H9 (cell line): ENCODE results near the gene WNT3A. TPM values are rescaled to one million over a fixed set of nuclear protein-coding genes. Genes with fewer than 3 reads are reported as not detected.

Source experiments
- DNase-seq: peaks from one replicate; pipeline ENCODE4 v3.0.0-alpha.2; 2017
- H2AFZ ChIP-seq: one replicate; pipeline ENCODE4 v1.6.1; 2013; ENCODE audit warnings: mild to moderate bottlenecking, low read length, control low read depth, moderate library complexity
- H2AK5ac ChIP-seq: 2 replicates; pipeline ENCODE4 v1.6.1; 2013; ENCODE audit warnings: low read length, control low read depth, mixed read lengths; ENCODE audit not compliant: insufficient read length
- H2BK120ac ChIP-seq: one replicate; pipeline ENCODE4 v1.6.1; 2013; ENCODE audit warnings: low read depth, mild to moderate bottlenecking, low read length, control low read depth, inconsistent platforms; ENCODE audit not compliant: poor library complexity, severe bottlenecking
- H2BK12ac ChIP-seq: 2 replicates; pipeline ENCODE4 v1.6.1; 2013; ENCODE audit warnings: low read length, control low read depth, mixed read lengths, low read depth; ENCODE audit not compliant: insufficient read length
- H2BK15ac ChIP-seq: 2 replicates; pipeline ENCODE4 v1.6.1; 2013; ENCODE audit warnings: low read depth, low read length, control low read depth
- H2BK20ac ChIP-seq: one replicate; pipeline ENCODE4 v1.6.1; 2013; ENCODE audit warnings: low read depth, mild to moderate bottlenecking, low read length, control low read depth, inconsistent platforms; ENCODE audit not compliant: poor library complexity, severe bottlenecking
- H2BK5ac ChIP-seq: 2 replicates; pipeline ENCODE4 v1.6.1; 2013; ENCODE audit warnings: low read length, control low read depth, mixed read lengths; ENCODE audit not compliant: insufficient read length
- H3K14ac ChIP-seq: 2 replicates; pipeline ENCODE4 v1.6.1; 2013; ENCODE audit warnings: low read length, control low read depth; ENCODE audit not compliant: insufficient read depth
- H3K18ac ChIP-seq: 2 replicates; pipeline ENCODE4 v1.6.1; 2013; ENCODE audit warnings: low read depth, mild to moderate bottlenecking, mixed read lengths, low read length, control low read depth; ENCODE audit not compliant: insufficient read length
- H3K23ac ChIP-seq: 2 replicates; pipeline ENCODE4 v1.6.1; 2013; ENCODE audit warnings: low read length, control low read depth, mixed read lengths, low read depth; ENCODE audit not compliant: insufficient read length
- H3K23me2 ChIP-seq: 2 replicates; pipeline ENCODE4 v1.6.1; 2013; ENCODE audit warnings: low read depth, mild to moderate bottlenecking, mixed read lengths, low read length, control low read depth; ENCODE audit not compliant: insufficient read length, poor library complexity, severe bottlenecking
- H3K27ac ChIP-seq: 2 replicates; pipeline ENCODE4 v1.5.1; 2013; ENCODE audit warnings: low read length, control low read depth, mixed read lengths, low read depth; ENCODE audit not compliant: insufficient read length
- H3K27me3 ChIP-seq: 2 replicates; pipeline ENCODE4 v1.6.1; 2013; ENCODE audit warnings: low read length, control low read depth, inconsistent platforms; ENCODE audit not compliant: insufficient read depth
- H3K4ac ChIP-seq: 2 replicates; pipeline ENCODE4 v1.6.1; 2013; ENCODE audit warnings: low read depth, mild to moderate bottlenecking, control low read depth, inconsistent platforms, low read length, moderate library complexity
- H3K4me1 ChIP-seq: 2 replicates; pipeline ENCODE4 v1.6.1; 2013; ENCODE audit warnings: low read length, control low read depth, inconsistent platforms; ENCODE audit not compliant: insufficient read depth
- H3K4me2 ChIP-seq: 2 replicates; pipeline ENCODE4 v1.6.1; 2013; ENCODE audit warnings: low read length, control low read depth, mixed read lengths; ENCODE audit not compliant: insufficient read length, insufficient read depth
- H3K56ac ChIP-seq: 2 replicates; pipeline ENCODE4 v1.6.1; 2013; ENCODE audit warnings: low read depth, mild to moderate bottlenecking, mixed read lengths, low read length, control low read depth; ENCODE audit not compliant: insufficient read length
- H3K79me1 ChIP-seq: 2 replicates; pipeline ENCODE4 v1.6.1; 2013; ENCODE audit warnings: low read depth, mild to moderate bottlenecking, moderate library complexity, low read length, control low read depth, inconsistent platforms; ENCODE audit not compliant: insufficient read depth, poor library complexity, severe bottlenecking
- H3K79me2 ChIP-seq: 2 replicates; pipeline ENCODE4 v1.6.1; 2013; ENCODE audit warnings: low read length, control low read depth, inconsistent platforms; ENCODE audit not compliant: insufficient read depth
- H3K9ac ChIP-seq: 2 replicates; pipeline ENCODE4 v1.6.1; 2013; ENCODE audit warnings: low read length, control low read depth, mixed read lengths; ENCODE audit not compliant: insufficient read length; ENCODE audit errors: extremely low read depth
- H3K9me3 ChIP-seq: one replicate; pipeline ENCODE4 v1.6.1; 2013; ENCODE audit warnings: low read depth, low read length, inconsistent platforms; ENCODE audit not compliant: control insufficient read depth
- H3T11ph ChIP-seq: one replicate; pipeline ENCODE4 v1.6.1; 2013; ENCODE audit warnings: mild to moderate bottlenecking, low read length, control low read depth, inconsistent platforms
- H4K20me1 ChIP-seq: one replicate; pipeline ENCODE4 v1.6.1; 2013; ENCODE audit not compliant: control insufficient read depth, insufficient read length, insufficient read depth
- H4K5ac ChIP-seq: 2 replicates; pipeline ENCODE4 v1.6.1; 2013; ENCODE audit warnings: low read depth, mild to moderate bottlenecking, mixed read lengths, low read length, control low read depth; ENCODE audit not compliant: insufficient read length
- H4K8ac ChIP-seq: replicated peaks from 2 replicates; pipeline ENCODE4 v1.6.1; 2013; ENCODE audit warnings: low read length, control low read depth, mixed read lengths, low read depth; ENCODE audit not compliant: insufficient read length
- H4K91ac ChIP-seq: 2 replicates; pipeline ENCODE4 v1.6.1; 2013; ENCODE audit warnings: low read depth, mild to moderate bottlenecking, moderate library complexity, mixed read lengths, low read length, control low read depth; ENCODE audit not compliant: insufficient read length
- H3K27ac Mint-ChIP-seq, 3 experiments: 2 replicates in 2 of 3; 3 replicates in 1 of 3; pipeline ENCODE4 v1.8.0; 2020 to 2021; ENCODE audit warnings: mixed read lengths in 3 of 3, mild to moderate bottlenecking in 1 of 3, moderate library complexity in 1 of 3
- H3K27me3 Mint-ChIP-seq: 2 replicates; pipeline ENCODE4 v1.8.0; 2021; ENCODE audit warnings: low read depth, mild to moderate bottlenecking, moderate library complexity, mixed read lengths
- H3K36me3 Mint-ChIP-seq, 3 experiments: 2 replicates in 2 of 3; 3 replicates in 1 of 3; pipeline ENCODE4 v1.8.0; 2020 to 2021; ENCODE audit warnings: low read depth in 3 of 3, mixed read lengths in 3 of 3; ENCODE audit not compliant: insufficient read depth in 1 of 3
- H3K4me1 Mint-ChIP-seq, 2 experiments: 2 replicates each; pipeline ENCODE4 v1.8.0; 2020; ENCODE audit warnings: mixed read lengths in 2 of 2
- H3K4me3 Mint-ChIP-seq, 2 experiments: 2 replicates in 1 of 2; 3 replicates in 1 of 2; pipeline ENCODE4 v1.8.0; 2020 to 2021; ENCODE audit warnings: mild to moderate bottlenecking in 2 of 2, mixed read lengths in 2 of 2, moderate library complexity in 1 of 2
- H3K9me3 Mint-ChIP-seq, 2 experiments: 2 replicates in 1 of 2; 3 replicates in 1 of 2; pipeline ENCODE4 v1.8.0; 2020; ENCODE audit warnings: mild to moderate bottlenecking in 2 of 2, mixed read lengths in 2 of 2, moderate library complexity in 1 of 2
- WGBS: extraction: QIAGEN DNeasy Blood & Tissue Kit; methylation state at CpG from one replicate; pipeline ENCODE4 v1.1.7; 2013; ENCODE audit warnings: missing lambda C conversion rate, low lambda C conversion rate, mixed read lengths; ENCODE audit not compliant: insufficient read length; ENCODE audit errors: extremely low coverage; 5-methylcytosine and 5-hydroxymethylcytosine counted together
- total RNA-seq: library from RNA; stranded (reverse); gene quantifications from 2 replicates; pipeline ENCODE4 v1.2.1, GENCODE V29; 2021
- TF ChIP-seq, protein P1 (sequence below): fragments of 200-600 bp; sonication (generic); conservative IDR thresholded peaks from 3 replicates; pipeline ENCODE4 v1.8.0; 2021; ENCODE audit warnings: antibody characterized with exemption, mild to moderate bottlenecking

Gene WNT3A
- total RNA-seq, 1 experiment from 2014 or later, result 0.17 TPM

DNA sequence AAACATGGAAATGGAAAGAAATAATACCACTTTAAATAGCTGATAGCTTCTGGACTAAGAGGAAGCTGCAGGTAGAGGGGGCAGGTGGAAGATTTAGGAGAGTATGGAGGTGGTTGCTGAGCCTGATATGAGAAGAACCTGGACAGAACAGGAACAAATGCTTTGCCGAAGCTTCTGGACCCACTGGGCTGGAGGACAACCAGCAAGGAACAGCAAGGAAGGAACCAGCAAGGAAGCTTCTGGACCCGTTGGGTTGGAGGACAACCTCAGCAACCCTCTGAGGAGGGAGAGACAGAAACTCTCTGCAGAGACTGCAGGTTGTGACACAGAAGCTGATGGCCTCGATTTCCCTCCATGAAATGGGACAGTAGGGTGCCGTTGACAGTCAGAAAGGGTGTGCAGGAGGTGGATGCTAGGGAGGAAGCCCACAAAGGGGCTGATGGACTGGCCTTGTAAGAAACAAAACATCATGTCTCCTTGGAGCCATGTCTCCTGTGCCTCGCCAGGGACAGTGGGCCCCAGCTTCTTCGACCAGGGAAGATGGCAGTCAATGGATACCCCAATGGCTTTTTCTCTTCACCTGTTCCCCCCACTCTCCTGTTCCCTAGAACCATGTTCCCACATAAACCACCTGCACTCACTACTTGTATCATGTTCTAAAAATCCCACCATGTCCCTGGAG lies 8.3 kb upstream of the WNT3A start:
- Mint-ChIP-seq H3K4me3 (no peak overlapping the region), H3K36me3 (no peaks in the 10 kb centered on the region; a peak in 1 of 7 replicates), H3K27ac (no peak overlapping the region), H3K27me3 (peaks cover 97% of the 10 kb centered on the region), H3K9me3 (peaks cover 18 to 21% of the 10 kb centered on the region in 2 experiments; a peak in 4 of 5 replicates), H3K4me1 (no peaks in the 10 kb centered on the region)
- Histone ChIP-seq H3K27ac (no peak overlapping the region), H2BK12ac (no peak overlapping the region), H2BK20ac (no peak overlapping the region), H3K9me3 (no peaks in the 10 kb centered on the region), H3K4me2 (no peak overlapping the region), H2BK120ac (no peak overlapping the region), H3K23ac (no peak overlapping the region), H3K14ac (no peak overlapping the region), H4K20me1 (no peaks in the 10 kb centered on the region), H2AFZ (no peak overlapping the region), H3K4me1 (no peaks in the 10 kb centered on the region), H2BK5ac (no peak overlapping the region), H4K8ac (no peak overlapping the region), H3K4ac (no peak overlapping the region), H3K23me2 (no peaks in the 10 kb centered on the region), H3K56ac (no peak overlapping the region), H3K18ac (no peak overlapping the region), H4K5ac (no peak overlapping the region), H3T11ph (no peak overlapping the region), H3K79me1 (no peaks in the 10 kb centered on the region), H3K27me3 (peaks cover 17% of the 10 kb centered on the region; the same call in 1 of the 2 replicates), H4K91ac (no peak overlapping the region), H2BK15ac (no peak overlapping the region), H2AK5ac (no peak overlapping the region), H3K79me2 (no peaks in the 10 kb centered on the region), H3K9ac (no peak overlapping the region)
- TF ChIP-seq, protein P1, sequence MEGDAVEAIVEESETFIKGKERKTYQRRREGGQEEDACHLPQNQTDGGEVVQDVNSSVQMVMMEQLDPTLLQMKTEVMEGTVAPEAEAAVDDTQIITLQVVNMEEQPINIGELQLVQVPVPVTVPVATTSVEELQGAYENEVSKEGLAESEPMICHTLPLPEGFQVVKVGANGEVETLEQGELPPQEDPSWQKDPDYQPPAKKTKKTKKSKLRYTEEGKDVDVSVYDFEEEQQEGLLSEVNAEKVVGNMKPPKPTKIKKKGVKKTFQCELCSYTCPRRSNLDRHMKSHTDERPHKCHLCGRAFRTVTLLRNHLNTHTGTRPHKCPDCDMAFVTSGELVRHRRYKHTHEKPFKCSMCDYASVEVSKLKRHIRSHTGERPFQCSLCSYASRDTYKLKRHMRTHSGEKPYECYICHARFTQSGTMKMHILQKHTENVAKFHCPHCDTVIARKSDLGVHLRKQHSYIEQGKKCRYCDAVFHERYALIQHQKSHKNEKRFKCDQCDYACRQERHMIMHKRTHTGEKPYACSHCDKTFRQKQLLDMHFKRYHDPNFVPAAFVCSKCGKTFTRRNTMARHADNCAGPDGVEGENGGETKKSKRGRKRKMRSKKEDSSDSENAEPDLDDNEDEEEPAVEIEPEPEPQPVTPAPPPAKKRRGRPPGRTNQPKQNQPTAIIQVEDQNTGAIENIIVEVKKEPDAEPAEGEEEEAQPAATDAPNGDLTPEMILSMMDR, result no peak
- no CpG with 5 or more reads among the region's 6 CpGs for WGBS
- DNase-seq, result no peak
